ENCODE measurements around the gene NINJ2. TPM values are rescaled to one million over a fixed set of nuclear protein-coding genes. Genes with fewer than 3 reads are reported as not detected.

Gene NINJ2
- total and polyA plus RNA-seq, 10 of the 15 experiments (the other 5 are each of a cell fraction or from before 2014, with no cell fraction given): 8.9 to 51.6 (median 21.3) TPM

DNA sequence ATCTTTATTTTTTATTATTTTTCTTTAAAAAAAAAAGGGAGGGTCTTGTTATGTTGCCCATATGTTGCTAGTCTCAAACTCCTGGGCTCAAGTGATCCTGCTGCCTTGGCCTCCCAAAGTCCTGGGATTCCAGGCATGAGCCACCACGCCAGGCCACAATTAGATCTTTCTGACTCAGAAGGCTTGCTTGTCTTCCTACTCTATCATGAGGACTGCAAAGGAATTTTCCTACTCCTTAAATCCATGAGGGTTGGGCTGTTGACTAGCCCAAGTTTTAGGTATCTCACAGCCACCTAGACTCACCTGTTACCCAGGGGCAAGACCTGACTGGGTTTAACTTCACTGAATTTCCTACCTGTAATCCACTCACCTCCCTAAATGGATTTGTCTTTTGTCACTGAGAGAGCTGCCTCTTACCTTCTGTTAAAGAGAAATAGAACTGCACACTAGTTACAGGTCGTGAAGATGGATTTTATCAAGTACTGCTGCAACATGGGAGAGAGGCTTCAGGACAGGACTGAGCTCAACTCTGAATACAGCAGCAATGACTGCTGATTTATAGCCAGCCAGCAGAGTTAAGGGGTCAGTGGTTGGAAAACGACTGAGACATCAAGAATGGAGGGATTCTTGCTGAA is 131.2 kb downstream of the NINJ2 start:
- SMC1A ChIA-PET (ENCODE audit: uncharacterized antibody, unreplicated experiment): no interaction called here
- peaks cover 3% of the 10 kb centered on the region; the same call in 2 of the 3 replicates for H3K9me3 ChIP-seq (replicated peaks; ENCODE audit: control insufficient read depth, insufficient read depth, low read length)
- DNase-seq (ENCODE audit: low read depth, low spot score) (no peak), ATAC-seq (no peak), FAIRE-seq (no peak)
- intact Hi-C loops (cut with micrococcal nuclease; ENCODE audit: unreplicated experiment): loop anchor here (5.0 kb wide), 1 partner anchor 75 kb away; the partner anchor contains the start of gene B4GALNT3
- TF ChIP-seq POLR2AphosphoS2 (IDR thresholded peaks at IDR 0.05; ENCODE audit: low read depth, low read length) (no peak), HCFC1 (IDR thresholded peaks at IDR 0.05; ENCODE audit: low read length) (no peak), ZNF217 (IDR thresholded peaks at IDR 0.05) (no peak), ZNF24 (IDR thresholded peaks at IDR 0.05) (no peak), MYC (IDR thresholded peaks at IDR 0.05; ENCODE audit: insufficient read depth, insufficient read length, insufficient replicate concordance, low read length, severe bottlenecking) (no peak), KDM1A (IDR thresholded peaks at IDR 0.05; ENCODE audit: borderline replicate concordance) (no peak), RELA (IDR thresholded peaks at IDR 0.05; ENCODE audit: borderline replicate concordance, partially characterized antibody) (no peak), TARDBP (IDR thresholded peaks at IDR 0.05; ENCODE audit: borderline replicate concordance) (no peak), IKZF2 (IDR thresholded peaks at IDR 0.05) (no peak), TCF3 (IDR thresholded peaks at IDR 0.05; ENCODE audit: borderline replicate concordance, insufficient read depth, low read depth, low read length) (no peak), STAT3 (IDR thresholded peaks at IDR 0.05; ENCODE audit: low read depth, low read length) (no peak), SMARCA5 (IDR thresholded peaks at IDR 0.05) (no peak)
- TF ChIP-seq, protein P1, sequence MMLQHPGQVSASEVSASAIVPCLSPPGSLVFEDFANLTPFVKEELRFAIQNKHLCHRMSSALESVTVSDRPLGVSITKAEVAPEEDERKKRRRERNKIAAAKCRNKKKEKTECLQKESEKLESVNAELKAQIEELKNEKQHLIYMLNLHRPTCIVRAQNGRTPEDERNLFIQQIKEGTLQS (IDR thresholded peaks at IDR 0.05; ENCODE audit: borderline replicate concordance, extremely low read depth, low read depth, low read length): no peak
- TF ChIP-seq, protein P2, sequence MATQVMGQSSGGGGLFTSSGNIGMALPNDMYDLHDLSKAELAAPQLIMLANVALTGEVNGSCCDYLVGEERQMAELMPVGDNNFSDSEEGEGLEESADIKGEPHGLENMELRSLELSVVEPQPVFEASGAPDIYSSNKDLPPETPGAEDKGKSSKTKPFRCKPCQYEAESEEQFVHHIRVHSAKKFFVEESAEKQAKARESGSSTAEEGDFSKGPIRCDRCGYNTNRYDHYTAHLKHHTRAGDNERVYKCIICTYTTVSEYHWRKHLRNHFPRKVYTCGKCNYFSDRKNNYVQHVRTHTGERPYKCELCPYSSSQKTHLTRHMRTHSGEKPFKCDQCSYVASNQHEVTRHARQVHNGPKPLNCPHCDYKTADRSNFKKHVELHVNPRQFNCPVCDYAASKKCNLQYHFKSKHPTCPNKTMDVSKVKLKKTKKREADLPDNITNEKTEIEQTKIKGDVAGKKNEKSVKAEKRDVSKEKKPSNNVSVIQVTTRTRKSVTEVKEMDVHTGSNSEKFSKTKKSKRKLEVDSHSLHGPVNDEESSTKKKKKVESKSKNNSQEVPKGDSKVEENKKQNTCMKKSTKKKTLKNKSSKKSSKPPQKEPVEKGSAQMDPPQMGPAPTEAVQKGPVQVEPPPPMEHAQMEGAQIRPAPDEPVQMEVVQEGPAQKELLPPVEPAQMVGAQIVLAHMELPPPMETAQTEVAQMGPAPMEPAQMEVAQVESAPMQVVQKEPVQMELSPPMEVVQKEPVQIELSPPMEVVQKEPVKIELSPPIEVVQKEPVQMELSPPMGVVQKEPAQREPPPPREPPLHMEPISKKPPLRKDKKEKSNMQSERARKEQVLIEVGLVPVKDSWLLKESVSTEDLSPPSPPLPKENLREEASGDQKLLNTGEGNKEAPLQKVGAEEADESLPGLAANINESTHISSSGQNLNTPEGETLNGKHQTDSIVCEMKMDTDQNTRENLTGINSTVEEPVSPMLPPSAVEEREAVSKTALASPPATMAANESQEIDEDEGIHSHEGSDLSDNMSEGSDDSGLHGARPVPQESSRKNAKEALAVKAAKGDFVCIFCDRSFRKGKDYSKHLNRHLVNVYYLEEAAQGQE (IDR thresholded peaks at IDR 0.05; ENCODE audit: low read depth, low read length): no peak
- TF ChIP-seq, protein P3, sequence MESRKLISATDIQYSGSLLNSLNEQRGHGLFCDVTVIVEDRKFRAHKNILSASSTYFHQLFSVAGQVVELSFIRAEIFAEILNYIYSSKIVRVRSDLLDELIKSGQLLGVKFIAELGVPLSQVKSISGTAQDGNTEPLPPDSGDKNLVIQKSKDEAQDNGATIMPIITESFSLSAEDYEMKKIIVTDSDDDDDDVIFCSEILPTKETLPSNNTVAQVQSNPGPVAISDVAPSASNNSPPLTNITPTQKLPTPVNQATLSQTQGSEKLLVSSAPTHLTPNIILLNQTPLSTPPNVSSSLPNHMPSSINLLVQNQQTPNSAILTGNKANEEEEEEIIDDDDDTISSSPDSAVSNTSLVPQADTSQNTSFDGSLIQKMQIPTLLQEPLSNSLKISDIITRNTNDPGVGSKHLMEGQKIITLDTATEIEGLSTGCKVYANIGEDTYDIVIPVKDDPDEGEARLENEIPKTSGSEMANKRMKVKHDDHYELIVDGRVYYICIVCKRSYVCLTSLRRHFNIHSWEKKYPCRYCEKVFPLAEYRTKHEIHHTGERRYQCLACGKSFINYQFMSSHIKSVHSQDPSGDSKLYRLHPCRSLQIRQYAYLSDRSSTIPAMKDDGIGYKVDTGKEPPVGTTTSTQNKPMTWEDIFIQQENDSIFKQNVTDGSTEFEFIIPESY (IDR thresholded peaks at IDR 0.05): no peak
- TF ChIP-seq, protein P4, sequence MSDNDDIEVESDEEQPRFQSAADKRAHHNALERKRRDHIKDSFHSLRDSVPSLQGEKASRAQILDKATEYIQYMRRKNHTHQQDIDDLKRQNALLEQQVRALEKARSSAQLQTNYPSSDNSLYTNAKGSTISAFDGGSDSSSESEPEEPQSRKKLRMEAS (IDR thresholded peaks at IDR 0.05; ENCODE audit: low read depth, low read length): no peak
- 0% methylated on average over 3 of the region's 3 CpGs for WGBS (ENCODE audit: insufficient coverage, insufficient replicate concordance, low lambda C conversion rate, missing lambda C conversion rate)
- BruUV-seq (replicated peaks): no TSS peak
- H3K36me3 ChIP-seq (ENCODE audit: control insufficient read depth in 2 of 2, insufficient read depth in 2 of 2, low read length in 1 of 2): no peaks in the 10 kb centered on the region
- no peak overlapping the region for H3K27ac ChIP-seq (ENCODE audit: control insufficient read depth, insufficient read depth)
- peaks cover 0 to 2% of the 10 kb centered on the region in 2 experiments; a peak in 2 of 4 replicates for H3K27me3 ChIP-seq (replicated peaks in 1 of 2; ENCODE audit: control insufficient read depth in 2 of 2, insufficient read depth in 2 of 2, low read length in 1 of 2)
- no peaks in the 10 kb centered on the region for H3K79me2 ChIP-seq (ENCODE audit: control insufficient read depth, insufficient read depth, low read length)
- POLR2A ChIA-PET: no interaction called here
- no peak overlapping the region for H3K9ac ChIP-seq (ENCODE audit: control insufficient read depth, insufficient read depth, low read length)
- RAD21 ChIA-PET (ENCODE audit: unreplicated experiment): no interaction called here
- no peaks in the 10 kb centered on the region for H3K4me1 ChIP-seq (ENCODE audit: control insufficient read depth, insufficient read depth, low read length)
- in situ Hi-C loops (cut with MboI): no loop called here
- no peak overlapping the region for H2AFZ ChIP-seq (ENCODE audit: control insufficient read depth, low read depth, low read length)
- CTCF ChIA-PET: interaction anchor here (0.7 to 1.1 kb wide), 3 partner anchors 15 to 82 kb away, joined by 3 to 4 read pairs (median 3); no protein-coding TSS in a partner anchor
- H4K20me1 ChIP-seq (ENCODE audit: control insufficient read depth, insufficient read depth): no peaks in the 10 kb centered on the region
- H3K4me3 ChIP-seq: no peak overlapping the region
- no peak overlapping the region for H3K4me2 ChIP-seq (ENCODE audit: control insufficient read depth, insufficient read depth)

Measured in GM12878 (cell line).